ENCODE data around the gene RUSC1. TPM values are rescaled to one million over a fixed set of nuclear protein-coding genes. Genes with fewer than 3 reads are reported as not detected.
A peak's percentile ranks its signal among the peaks of the same experiment; 100 is the strongest.

The RUSC1 gene
- total and polyA plus RNA-seq, 8 donors = 9.5 to 164 (median 31.3) TPM

DNA sequence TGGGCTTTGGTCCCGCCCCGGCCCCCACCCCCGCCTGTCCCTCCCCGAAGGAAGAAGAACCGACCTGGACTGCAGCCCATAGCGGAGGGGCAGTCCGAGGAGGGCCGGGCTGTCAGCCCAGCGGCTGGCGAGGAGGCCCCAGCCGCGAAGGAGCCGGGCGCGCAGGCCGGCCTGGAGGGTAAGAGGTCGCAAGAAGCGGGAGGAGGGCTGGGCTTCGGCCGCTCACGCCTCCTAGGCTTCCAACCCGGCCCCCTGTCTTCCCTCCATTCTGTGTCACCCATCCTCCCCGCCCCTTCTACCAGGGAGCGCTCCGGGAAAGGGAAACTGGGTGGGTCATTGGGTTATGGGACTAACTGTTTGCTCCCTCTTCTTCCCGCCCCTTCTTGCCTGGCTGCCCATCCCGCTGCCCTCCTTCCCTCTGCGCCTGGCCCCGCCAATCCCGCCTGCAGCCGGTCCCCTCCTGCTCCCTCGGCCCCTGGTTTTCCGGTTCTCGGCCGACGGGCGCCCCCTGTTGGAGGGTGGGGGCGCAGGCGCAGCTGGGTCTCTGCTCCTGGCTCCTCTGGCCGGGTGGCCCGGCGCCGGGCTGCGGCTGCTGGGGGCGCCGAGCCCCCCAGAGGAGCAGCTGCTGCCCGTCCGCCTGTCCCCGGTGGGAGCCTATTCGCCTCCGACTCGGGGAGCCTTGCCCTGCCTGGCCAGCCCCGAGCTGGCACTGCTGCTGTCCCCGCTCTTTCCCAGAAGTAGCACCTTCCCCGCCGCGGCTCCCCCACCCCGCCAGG, 2.4 kb downstream of the RUSC1 start:
- TF ChIP-seq POLR2A (IDR thresholded peaks at IDR 0.05) = no peak
- TF ChIP-seq POLR2AphosphoS5 (IDR thresholded peaks at IDR 0.05) = peak; percentile 12 to 62 (median 35)
- TF ChIP-seq CTCF (IDR thresholded peaks at IDR 0.05) = peak in 6 of 7 experiments; percentile 48 to 97 (median 95)
- no peak for TF ChIP-seq EP300 (IDR thresholded peaks at IDR 0.05)
- peak overlapping the region; percentile 80 to 99 (median 98) for H3K27ac ChIP-seq
- DNase-seq = peak; percentile 86 to 97
- H3K9me3 ChIP-seq = no peaks in the 10 kb centered on the region
- intact Hi-C loops (cut with DNase I; ENCODE audit: low total_unique reads) = no loop called here
- 0 to 2% (median 1%) methylated on average over 10 to 58 of the region's 58 CpGs for WGBS, 5 donors
- peaks cover 36 to 67% (median 50%) of the 10 kb centered on the region in 4 donors for H3K4me1 ChIP-seq
- peaks cover 3 to 36% (median 31%) of the 10 kb centered on the region in 4 donors for H3K36me3 ChIP-seq
- H3K27me3 ChIP-seq = no peaks in the 10 kb centered on the region
- peak overlapping the region; percentile 74 to 96 (median 78) for H3K4me3 ChIP-seq

DNA sequence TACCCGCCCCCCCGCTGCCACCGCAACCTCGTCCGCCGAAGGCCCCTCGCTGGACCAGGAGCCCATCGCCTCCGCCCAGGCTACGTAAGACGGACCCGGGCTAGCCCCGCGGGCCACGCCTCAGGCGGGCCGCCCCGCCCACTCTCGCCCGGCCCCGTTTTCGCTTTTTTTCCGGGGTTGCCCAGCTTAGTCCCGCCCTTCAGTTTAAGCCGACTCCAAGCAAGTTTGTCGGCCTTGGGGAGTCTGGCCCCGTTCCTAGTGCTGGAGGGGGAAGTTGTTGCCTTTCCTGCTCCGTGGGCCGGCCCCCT, 3.0 kb downstream of the RUSC1 start:
- peaks cover 9 to 36% (median 31%) of the 10 kb centered on the region in 4 donors for H3K36me3 ChIP-seq
- intact Hi-C loops (cut with DNase I; ENCODE audit: low total_unique reads) = no loop called here
- H3K4me3 ChIP-seq = peak overlapping the region; percentile 74 to 96 (median 78)
- no peaks in the 10 kb centered on the region for H3K9me3 ChIP-seq
- peak in 2 of 3 donors; percentile 2 to 30 for TF ChIP-seq POLR2AphosphoS5 (IDR thresholded peaks at IDR 0.05)
- TF ChIP-seq EP300 (IDR thresholded peaks at IDR 0.05) = no peak
- DNase-seq = peak; percentile 92 to 97
- WGBS, 5 donors = 0 to 1% (median 0%) methylated on average over 10 to 29 of the region's 29 CpGs
- H3K27ac ChIP-seq = peak overlapping the region; percentile 80 to 99 (median 98)
- H3K27me3 ChIP-seq = no peaks in the 10 kb centered on the region
- H3K4me1 ChIP-seq = peaks cover 36 to 67% (median 51%) of the 10 kb centered on the region in 4 donors

DNA sequence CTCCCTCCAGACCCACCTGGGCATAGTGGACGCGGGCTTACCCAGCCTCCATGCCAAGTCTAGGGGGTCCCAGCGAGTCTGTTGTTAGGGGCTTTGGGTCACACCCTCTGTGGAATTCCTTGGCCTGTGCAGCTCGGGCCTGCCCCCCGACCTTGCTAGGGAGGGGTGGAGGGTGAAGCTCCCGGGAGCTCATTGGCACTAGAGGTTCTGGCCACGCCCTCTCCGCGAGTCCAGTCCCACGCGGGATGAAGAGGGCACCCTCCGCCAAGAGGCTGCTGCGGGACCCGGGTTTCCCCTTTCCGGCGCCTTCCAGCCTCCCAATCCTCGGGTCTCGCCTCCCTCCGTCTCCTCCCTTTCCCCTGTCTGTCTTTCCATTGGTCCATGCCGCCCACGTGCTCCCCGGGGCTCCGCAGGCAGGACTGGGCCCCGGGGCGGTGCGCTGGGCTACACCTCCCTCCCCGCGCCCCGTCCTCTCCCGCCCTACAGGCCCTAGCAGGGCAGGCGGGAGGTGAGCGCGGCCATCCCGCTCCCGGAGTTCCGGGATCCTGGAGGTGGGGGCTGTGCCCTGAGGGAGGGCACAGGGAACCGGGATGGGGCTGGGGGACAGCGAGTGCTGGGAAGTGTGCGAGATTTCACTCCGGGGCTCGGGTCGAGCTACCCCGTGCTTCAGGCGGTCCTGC, 3.5 kb downstream of the RUSC1 start:
- Histone ChIP-seq H3K9me3 (no peaks in the 10 kb centered on the region), H3K4me1 (peaks cover 36 to 67% (median 52%) of the 10 kb centered on the region in 4 donors), H3K4me3 (peak overlapping the region; percentile 74 to 96 (median 78)), H3K27ac (peak overlapping the region; percentile 80 to 99 (median 98)), H3K27me3 (no peaks in the 10 kb centered on the region), H3K36me3 (peaks cover 9 to 36% (median 32%) of the 10 kb centered on the region in 4 donors)
- TF ChIP-seq POLR2AphosphoS5 (IDR thresholded peaks at IDR 0.05) (peak; percentile 49 to 96 (median 86)), EP300 (IDR thresholded peaks at IDR 0.05) (no peak), POLR2A (IDR thresholded peaks at IDR 0.05) (peak in 1 of 4 donors; percentile 57), CTCF (IDR thresholded peaks at IDR 0.05) (no peak)
- intact Hi-C loops (cut with DNase I; ENCODE audit: low total_unique reads) = no loop called here
- 0 to 1% (median 0%) methylated on average over 31 to 44 of the region's 44 CpGs for WGBS, 5 donors
- DNase-seq = peak; percentile 95 to 98

- intact Hi-C loops (cut with DNase I; ENCODE audit: low total_unique reads) = no loop called here
- H3K27ac ChIP-seq = peak overlapping the region; percentile 80 to 99 (median 98)
These were observed 4.3 kb downstream of the RUSC1 start for GRCh38 chr1:155324717-155325602.

More at GRCh38 chr1:155324717-155325602, 4.3 kb downstream of the RUSC1 start:
- H3K36me3 ChIP-seq = peaks cover 10 to 39% (median 37%) of the 10 kb centered on the region in 4 donors
- H3K4me3 ChIP-seq = peak overlapping the region; percentile 74 to 96 (median 78)
- DNase-seq = peak; percentile 65 to 85
- peaks cover 34 to 60% (median 50%) of the 10 kb centered on the region in 4 donors for H3K4me1 ChIP-seq
- H3K9me3 ChIP-seq = no peaks in the 10 kb centered on the region
- WGBS, 5 donors = 4 to 9% (median 7%) methylated on average over 38 to 59 of the region's 59 CpGs
- TF ChIP-seq POLR2A (IDR thresholded peaks at IDR 0.05) (no peak), CTCF (IDR thresholded peaks at IDR 0.05) (peak in 5 of 7 experiments; percentile 4 to 51 (median 38))
- no peaks in the 10 kb centered on the region for H3K27me3 ChIP-seq
